ENCODE results near the gene ZNF284.

The ZNF284 gene

GRCh38 chr19:44050740-44051649, 21.0 kb upstream of the ZNF284 start:
- H3K27ac ChIP-seq, result peak overlapping the region; percentile 80
- TF ChIP-seq, protein P1, sequence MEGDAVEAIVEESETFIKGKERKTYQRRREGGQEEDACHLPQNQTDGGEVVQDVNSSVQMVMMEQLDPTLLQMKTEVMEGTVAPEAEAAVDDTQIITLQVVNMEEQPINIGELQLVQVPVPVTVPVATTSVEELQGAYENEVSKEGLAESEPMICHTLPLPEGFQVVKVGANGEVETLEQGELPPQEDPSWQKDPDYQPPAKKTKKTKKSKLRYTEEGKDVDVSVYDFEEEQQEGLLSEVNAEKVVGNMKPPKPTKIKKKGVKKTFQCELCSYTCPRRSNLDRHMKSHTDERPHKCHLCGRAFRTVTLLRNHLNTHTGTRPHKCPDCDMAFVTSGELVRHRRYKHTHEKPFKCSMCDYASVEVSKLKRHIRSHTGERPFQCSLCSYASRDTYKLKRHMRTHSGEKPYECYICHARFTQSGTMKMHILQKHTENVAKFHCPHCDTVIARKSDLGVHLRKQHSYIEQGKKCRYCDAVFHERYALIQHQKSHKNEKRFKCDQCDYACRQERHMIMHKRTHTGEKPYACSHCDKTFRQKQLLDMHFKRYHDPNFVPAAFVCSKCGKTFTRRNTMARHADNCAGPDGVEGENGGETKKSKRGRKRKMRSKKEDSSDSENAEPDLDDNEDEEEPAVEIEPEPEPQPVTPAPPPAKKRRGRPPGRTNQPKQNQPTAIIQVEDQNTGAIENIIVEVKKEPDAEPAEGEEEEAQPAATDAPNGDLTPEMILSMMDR (conservative IDR thresholded peaks at IDR 0.05), result no peak

GRCh38 chr19:44051650-44052402, 20.1 kb upstream of the ZNF284 start, which contains the start of gene ZNF223:
Gene ZNF223, plus strand, starts transcription at chr19:44052036. Its CDS starts 3,141 bp downstream, at chr19:44055177.
- TF ChIP-seq, protein P1 (conservative IDR thresholded peaks at IDR 0.05), result no peak
- peak within 1 kb of the TSS; percentile 80 for H3K27ac ChIP-seq

GRCh38 chr19:44055870-44056269, 16.1 kb upstream of the ZNF284 start:
- no peak overlapping the region for H3K27ac ChIP-seq
- TF ChIP-seq, protein P1 (conservative IDR thresholded peaks at IDR 0.05), result peak; percentile 36

DNA sequence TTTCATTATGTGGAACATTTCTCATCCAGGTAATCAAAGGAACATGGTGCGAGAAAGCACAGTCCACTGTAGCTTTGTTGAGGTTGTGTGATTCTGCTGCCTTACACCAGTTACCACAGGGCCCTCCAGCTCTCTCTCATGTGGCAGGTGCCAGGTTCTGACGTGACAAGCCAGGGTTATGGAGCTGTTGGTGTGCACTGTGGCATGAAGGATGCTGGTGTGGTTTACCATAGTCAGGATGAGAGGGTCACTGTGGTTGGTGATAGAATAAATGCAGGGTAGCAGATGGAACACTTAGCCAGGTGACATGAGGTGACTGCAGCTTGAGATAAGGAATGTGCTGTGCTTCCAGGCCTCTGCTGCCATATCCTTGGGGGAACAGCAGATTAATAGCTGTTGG, 12.7 kb upstream of the ZNF284 start:
- TF ChIP-seq, protein P1 (conservative IDR thresholded peaks at IDR 0.05), result no peak
- H3K27ac ChIP-seq, result no peak overlapping the region

DNA sequence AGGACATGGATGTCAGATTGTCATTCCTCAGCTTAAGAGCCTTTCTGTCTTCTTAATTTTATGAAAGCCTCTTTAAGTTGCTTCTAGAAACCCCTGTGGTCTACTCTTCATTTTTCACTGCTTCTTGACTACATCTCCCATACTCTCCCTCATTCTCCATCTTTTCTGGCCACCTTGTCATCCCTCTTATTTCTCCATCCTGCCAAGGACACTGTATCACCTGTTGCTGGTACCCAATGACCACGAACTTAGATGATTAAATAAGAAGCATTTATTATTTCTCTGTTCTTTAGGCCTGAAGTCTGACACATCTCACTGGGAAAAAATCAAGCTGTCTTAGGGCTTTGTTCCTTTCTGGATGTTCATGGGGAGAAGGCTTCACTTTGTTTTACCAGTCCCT, 10.9 kb upstream of the ZNF284 start:
- TF ChIP-seq, protein P1 (conservative IDR thresholded peaks at IDR 0.05), result no peak
- H3K27ac ChIP-seq, result no peak overlapping the region

GRCh38 chr19:44066305-44066704, 5.7 kb upstream of the ZNF284 start:
- no peak overlapping the region for H3K27ac ChIP-seq
- TF ChIP-seq, protein P1 (conservative IDR thresholded peaks at IDR 0.05), result no peak

DNA sequence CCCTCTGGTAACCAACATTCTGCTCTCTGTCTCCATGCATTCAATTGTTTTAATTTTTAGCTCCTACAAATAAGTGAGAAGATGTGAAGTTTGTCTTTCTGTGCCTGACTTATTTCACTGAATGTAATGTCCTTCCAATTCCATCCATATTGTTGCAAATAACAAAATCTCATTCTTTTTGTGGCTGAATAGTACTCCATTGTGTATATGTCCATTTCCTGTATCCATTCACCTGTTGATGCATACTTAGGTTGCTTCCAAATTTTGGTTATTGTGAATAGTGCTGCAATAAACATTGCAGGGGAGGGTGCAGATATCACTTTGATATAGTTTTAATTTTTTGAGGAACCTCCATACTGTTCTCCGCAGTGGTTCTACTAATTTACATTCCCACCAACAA, 2.5 kb upstream of the ZNF284 start:
- TF ChIP-seq, protein P1 (conservative IDR thresholded peaks at IDR 0.05), result no peak
- no peak overlapping the region for H3K27ac ChIP-seq

Measured in VCaP (cell line).